Natural killer cell (primary cell): ENCODE measurements around the gene HSH2D. TPM values are rescaled to one million over a fixed set of nuclear protein-coding genes. Genes with fewer than 3 reads are reported as not detected.

Experiments
- ATAC-seq, 3 donors: fragments of 150-1000 bp in 2 of 3; fragments of 200-7000 bp in 1 of 3; cut with Tn5 transposase; 1 replicate in 1 of 3; 2 replicates in 2 of 3; pipeline ENCODE4 v1.10.0; 2021; ENCODE audit warnings: mild to moderate bottlenecking in 2 of 3, moderate library complexity in 2 of 3
- DNase-seq, 2 donors: peaks; one replicate each; pipeline versions ENCODE4 v3.0.0 to v3.0.0-alpha.2; 2013 to 2021; ENCODE audit warnings: mixed read lengths in 1 of 2
- H3K27ac ChIP-seq: one replicate; pipeline ENCODE4 v1.5.1; 2013; ENCODE audit warnings: mild to moderate bottlenecking, low read length
- H3K27me3 ChIP-seq: one replicate; pipeline ENCODE4 v1.6.1; 2013; ENCODE audit warnings: low read length; ENCODE audit not compliant: control insufficient read depth, insufficient read depth
- H3K36me3 ChIP-seq: one replicate; pipeline ENCODE4 v1.6.1; 2013; ENCODE audit warnings: low read length; ENCODE audit not compliant: control insufficient read depth, insufficient read depth
- H3K4me1 ChIP-seq: one replicate; pipeline ENCODE4 v1.6.1; 2013; ENCODE audit warnings: low read length; ENCODE audit not compliant: control insufficient read depth, insufficient read depth
- H3K4me3 ChIP-seq: one replicate; pipeline ENCODE4 v1.5.1; 2013; ENCODE audit warnings: low read length
- H3K9me3 ChIP-seq: one replicate; pipeline ENCODE4 v1.6.1; 2013; ENCODE audit warnings: low read length; ENCODE audit not compliant: control insufficient read depth, insufficient read depth
- H3K27ac Mint-ChIP-seq, 2 donors: one replicate each; pipeline ENCODE4 v1.8.0; 2022; ENCODE audit warnings: mild to moderate bottlenecking in 2 of 2, mixed read lengths in 2 of 2, moderate library complexity in 1 of 2
- H3K27me3 Mint-ChIP-seq, 2 donors: one replicate each; pipeline ENCODE4 v1.8.0; 2022; ENCODE audit warnings: low read depth in 2 of 2, mixed read lengths in 2 of 2
- H3K36me3 Mint-ChIP-seq: one replicate; pipeline ENCODE4 v1.8.0; 2022; ENCODE audit warnings: mixed read lengths
- H3K4me1 Mint-ChIP-seq, 2 donors: one replicate each; pipeline ENCODE4 v1.8.0; 2022; ENCODE audit warnings: mixed read lengths in 2 of 2
- H3K4me3 Mint-ChIP-seq: one replicate; pipeline ENCODE4 v1.8.0; 2022; ENCODE audit warnings: mild to moderate bottlenecking, moderate library complexity, mixed read lengths
- H3K9me3 Mint-ChIP-seq, 2 donors: one replicate each; pipeline ENCODE4 v1.8.0; 2022; ENCODE audit warnings: mixed read lengths in 2 of 2
- WGBS: methylation state at CpG from one replicate; pipeline ENCODE4 v1.1.7; 2013; ENCODE audit warnings: missing lambda C conversion rate; ENCODE audit not compliant: insufficient coverage; 5-methylcytosine and 5-hydroxymethylcytosine counted together
- intact Hi-C: fragments of 100-400 bp; cut with micrococcal nuclease; formaldehyde crosslinking; loops from one replicate; pipeline ENCODE4 v1.14.2; 2022
- total RNA-seq, 4 donors: library from RNA; stranded (reverse); fragments of 120-200 nt in 1 of 4; gene quantifications; one replicate each; pipeline versions ENCODE4 v1.2.3 to v1.2.4, GENCODE V29; 2013 to 2022
- TF ChIP-seq, protein P1 (sequence below): fragments of 200-600 bp; IDR thresholded peaks from one replicate; pipeline ENCODE4 v1.8.0; 2022; ENCODE audit warnings: antibody characterized with exemption

HSH2D gene
- total RNA-seq, 3 donors from 2014 or later (not counting 1 experiment from before 2014, with no cell fraction given), result 203 to 319 (median 278) TPM

DNA sequence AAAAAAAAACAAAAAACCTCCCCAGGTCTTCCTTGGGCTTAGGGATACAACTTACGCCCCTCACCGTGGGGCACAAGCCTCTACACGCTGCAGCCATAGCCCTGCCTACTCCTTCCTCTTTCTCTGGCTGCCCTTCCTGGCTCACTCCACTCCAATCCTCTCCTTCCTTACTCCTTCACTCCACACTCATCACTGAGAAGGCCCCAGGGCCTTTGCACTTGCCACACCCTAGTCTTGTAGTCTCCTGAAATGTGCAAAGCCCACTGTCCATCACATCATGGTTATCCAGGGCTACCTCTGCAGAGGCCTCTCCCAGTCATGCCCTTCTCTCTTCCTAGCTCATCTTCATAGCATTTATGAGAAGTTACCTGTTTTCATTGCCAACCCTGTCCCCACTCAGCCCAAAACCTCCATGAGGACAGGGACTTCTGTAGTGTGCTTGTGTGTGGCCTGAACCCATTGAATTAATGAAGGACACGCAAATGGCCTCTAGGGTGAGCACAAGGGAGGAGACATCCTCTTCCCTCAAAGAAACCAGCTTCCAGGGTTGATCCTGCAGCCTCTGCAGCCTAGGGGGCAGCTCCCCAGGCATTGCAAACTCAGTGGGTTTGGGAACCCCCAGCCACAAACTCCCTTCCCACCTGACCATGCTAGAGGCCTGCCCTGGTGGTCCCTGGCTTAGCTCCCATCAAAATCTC is 7.9 kb upstream of the HSH2D start:
- Mint-ChIP-seq H3K4me3 (peak overlapping the region; percentile 40), H3K27me3 (no peaks in the 10 kb centered on the region), H3K4me1 (peaks cover 80 to 83% of the 10 kb centered on the region in 2 donors), H3K36me3 (peaks cover 19% of the 10 kb centered on the region), H3K27ac (peak overlapping the region; percentile 63 to 76), H3K9me3 (peaks cover 9 to 11% of the 10 kb centered on the region in 2 donors)
- TF ChIP-seq, protein P1, sequence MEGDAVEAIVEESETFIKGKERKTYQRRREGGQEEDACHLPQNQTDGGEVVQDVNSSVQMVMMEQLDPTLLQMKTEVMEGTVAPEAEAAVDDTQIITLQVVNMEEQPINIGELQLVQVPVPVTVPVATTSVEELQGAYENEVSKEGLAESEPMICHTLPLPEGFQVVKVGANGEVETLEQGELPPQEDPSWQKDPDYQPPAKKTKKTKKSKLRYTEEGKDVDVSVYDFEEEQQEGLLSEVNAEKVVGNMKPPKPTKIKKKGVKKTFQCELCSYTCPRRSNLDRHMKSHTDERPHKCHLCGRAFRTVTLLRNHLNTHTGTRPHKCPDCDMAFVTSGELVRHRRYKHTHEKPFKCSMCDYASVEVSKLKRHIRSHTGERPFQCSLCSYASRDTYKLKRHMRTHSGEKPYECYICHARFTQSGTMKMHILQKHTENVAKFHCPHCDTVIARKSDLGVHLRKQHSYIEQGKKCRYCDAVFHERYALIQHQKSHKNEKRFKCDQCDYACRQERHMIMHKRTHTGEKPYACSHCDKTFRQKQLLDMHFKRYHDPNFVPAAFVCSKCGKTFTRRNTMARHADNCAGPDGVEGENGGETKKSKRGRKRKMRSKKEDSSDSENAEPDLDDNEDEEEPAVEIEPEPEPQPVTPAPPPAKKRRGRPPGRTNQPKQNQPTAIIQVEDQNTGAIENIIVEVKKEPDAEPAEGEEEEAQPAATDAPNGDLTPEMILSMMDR, result no peak
- Histone ChIP-seq H3K9me3 (no peaks in the 10 kb centered on the region), H3K27me3 (no peaks in the 10 kb centered on the region), H3K4me1 (peaks cover 76% of the 10 kb centered on the region), H3K36me3 (peaks cover 35% of the 10 kb centered on the region), H3K4me3 (no peak overlapping the region), H3K27ac (no peak overlapping the region)
- 94% methylated on average over 4 of the region's 4 CpGs for WGBS
- ATAC-seq (no peak), DNase-seq (no peak)
- intact Hi-C loops, result no loop called here

DNA sequence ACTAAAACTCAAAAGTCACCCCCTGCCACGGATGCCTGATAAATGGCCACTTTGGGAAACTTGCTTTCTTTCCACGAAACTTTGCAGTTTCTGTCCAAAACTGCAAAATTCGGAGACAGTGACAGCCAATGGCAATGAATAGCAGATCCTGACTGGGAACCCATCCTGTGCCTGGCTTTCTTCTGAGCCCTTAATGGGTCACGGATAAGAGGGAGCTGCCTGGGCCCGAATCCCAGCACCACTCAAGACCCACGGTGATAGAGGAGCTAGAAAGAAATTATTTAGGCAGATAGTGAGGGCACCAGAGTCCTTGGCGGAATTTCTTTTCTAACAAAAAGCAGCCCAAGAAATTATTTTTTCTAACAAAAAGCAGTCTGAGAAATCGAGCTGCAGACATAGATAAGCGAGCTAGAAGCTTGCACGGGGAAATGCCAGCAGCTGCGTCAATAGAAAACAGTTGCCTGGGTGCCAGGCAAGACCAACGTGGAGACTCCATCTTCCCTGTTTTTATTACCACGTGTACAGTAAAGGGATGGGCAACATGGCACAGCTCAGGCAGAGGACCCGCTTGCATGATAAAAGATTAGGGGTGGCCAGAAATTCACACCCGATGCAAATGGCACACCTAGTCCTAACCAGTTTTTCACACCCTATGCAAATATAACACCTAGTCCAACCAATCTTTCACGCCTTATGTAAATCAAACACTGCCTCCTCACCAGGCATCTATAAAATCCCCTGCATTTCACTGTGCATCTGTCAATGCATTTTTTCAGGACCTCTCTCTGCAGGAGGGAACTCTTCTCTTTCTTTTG is 7.1 kb upstream of the HSH2D start:
- Histone ChIP-seq H3K36me3 (peaks cover 30% of the 10 kb centered on the region), H3K4me3 (no peak overlapping the region), H3K27ac (no peak overlapping the region), H3K4me1 (peaks cover 84% of the 10 kb centered on the region), H3K9me3 (no peaks in the 10 kb centered on the region), H3K27me3 (no peaks in the 10 kb centered on the region)
- Mint-ChIP-seq H3K4me3 (peak overlapping the region; percentile 28), H3K27ac (peak overlapping the region; percentile 63 to 76), H3K36me3 (peaks cover 19% of the 10 kb centered on the region), H3K4me1 (peaks cover 86 to 87% of the 10 kb centered on the region in 2 donors), H3K9me3 (peaks cover 5 to 6% of the 10 kb centered on the region in 2 donors), H3K27me3 (no peaks in the 10 kb centered on the region)
- TF ChIP-seq, protein P1, result no peak
- peak; percentile 48 to 74 (median 67) for ATAC-seq
- DNase-seq, result peak in 1 of 2 donors; percentile 53
- intact Hi-C loops, result no loop called here
- 65% methylated on average over 15 of the region's 16 CpGs for whole genome bisulfite sequencing

DNA sequence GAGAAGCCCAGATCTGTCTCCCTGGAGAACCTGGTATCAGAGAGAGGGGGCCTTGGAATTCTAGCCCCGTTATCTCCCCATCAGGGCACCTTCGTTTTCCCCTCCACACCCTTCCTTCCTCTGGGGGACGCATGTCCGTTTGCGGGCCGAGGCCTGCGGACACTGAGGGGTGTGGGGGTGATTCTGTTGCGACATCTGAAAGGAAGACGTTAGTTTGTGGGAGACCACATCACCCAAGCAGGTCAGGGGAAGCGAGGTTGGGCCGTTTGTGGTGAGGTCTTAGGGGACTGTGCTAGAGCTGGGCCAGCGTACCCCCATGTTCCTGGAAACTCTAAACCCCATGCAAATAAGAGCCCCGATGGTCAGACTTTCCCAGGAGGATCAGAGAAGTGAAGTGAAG is 3.7 kb upstream of the HSH2D start:
- H3K27me3 Mint-ChIP-seq, result no peaks in the 10 kb centered on the region
- peak overlapping the region; percentile 99 for H3K27ac Mint-ChIP-seq
- intact Hi-C loops, result loop anchor here (5.0 kb wide), 2 partner anchors 43 to 298 kb away; no protein-coding TSS in a partner anchor
- DNase-seq (peak; percentile 33 to 45), ATAC-seq (peak; percentile 5 to 57 (median 50))
- H3K9me3 Mint-ChIP-seq, result peaks cover 0 to 3% of the 10 kb centered on the region in 2 donors
- H3K4me3 ChIP-seq, result no peak overlapping the region
- 0% methylated on average over 9 of the region's 13 CpGs for WGBS
- peaks cover 99% of the 10 kb centered on the region for H3K4me1 ChIP-seq
- no peaks in the 10 kb centered on the region for H3K36me3 ChIP-seq
- TF ChIP-seq, protein P1, result no peak
- H3K4me3 Mint-ChIP-seq, result peak overlapping the region; percentile 86
- H3K27me3 ChIP-seq, result no peaks in the 10 kb centered on the region
- peaks cover 78 to 84% of the 10 kb centered on the region in 2 donors for H3K4me1 Mint-ChIP-seq
- H3K9me3 ChIP-seq, result no peaks in the 10 kb centered on the region
- H3K27ac ChIP-seq, result peak overlapping the region; percentile 62
- no peaks in the 10 kb centered on the region for H3K36me3 Mint-ChIP-seq
